SK-N-MC (cell line): ENCODE data around the gene IFT122.

Experiments
- EZH2 ChIP-seq: fragments of 200-600 bp; sonication (generic); IDR thresholded peaks from one replicate; pipeline ENCODE4 v1.6.1; 2017; ENCODE audit warnings: antibody characterized with exemption
- FOXP2 ChIP-seq: optimal IDR thresholded peaks from 2 replicates; pipeline ENCODE3; 2011; ENCODE audit warnings: mild to moderate bottlenecking, moderate library complexity; ENCODE audit not compliant: insufficient read depth; ENCODE audit errors: extremely low read length, control extremely low read depth
- POLR2AphosphoS5 ChIP-seq: IDR thresholded peaks from 2 replicates; pipeline ENCODE4 v1.6.1; 2012; ENCODE audit warnings: mild to moderate bottlenecking, low read depth, low read length, borderline replicate concordance

GRCh38 chr3:129473769-129474152 lies 33.7 kb downstream of the IFT122 start:
- TF ChIP-seq POLR2AphosphoS5 (no peak), EZH2 (no peak), FOXP2 (no peak)
